WTC11 (cell line): Measurements from ENCODE around the gene TGM1. TPM values are rescaled to one million over a fixed set of nuclear protein-coding genes. Genes with fewer than 3 reads are reported as not detected.

Experiments
- ATAC-seq: fragments of 200-7000 bp; cut with Tn5 transposase; 2 replicates; pipeline ENCODE4 v1.10.0; 2021; ENCODE audit warnings: mild to moderate bottlenecking, moderate library complexity
- CTCF ChIA-PET: fragments of 300-600 bp; sonication (Branson Sonifier 250); formaldehyde crosslinking; loops from one replicate; lab custom pipeline; 2021; ENCODE audit warnings: antibody characterized with exemption; lab: Charles Lee
- POLR2A ChIA-PET: fragments of 350-600 bp; sonication (Branson Sonifier 250); formaldehyde crosslinking; loops from one replicate; lab custom pipeline; 2021; ENCODE audit warnings: antibody characterized with exemption; lab: Charles Lee
- DNase-seq: peaks from one replicate; pipeline ENCODE4 v3.0.0; 2021; ENCODE audit warnings: low spot score
- H3K27ac Mint-ChIP-seq: 2 replicates; pipeline ENCODE4 v1.8.0; 2021; ENCODE audit warnings: mixed read lengths
- H3K27me3 Mint-ChIP-seq: 2 replicates; pipeline ENCODE4 v1.8.0; 2021; ENCODE audit warnings: low read depth, mild to moderate bottlenecking, moderate library complexity, mixed read lengths
- H3K36me3 Mint-ChIP-seq: 2 replicates; pipeline ENCODE4 v1.8.0; 2021; ENCODE audit warnings: mixed read lengths
- H3K4me1 Mint-ChIP-seq: 2 replicates; pipeline ENCODE4 v1.8.0; 2022; ENCODE audit warnings: mixed read lengths
- H3K4me3 Mint-ChIP-seq: 2 replicates; pipeline ENCODE4 v1.8.0; 2021; ENCODE audit warnings: mild to moderate bottlenecking, moderate library complexity, mixed read lengths
- H3K9me3 Mint-ChIP-seq: 2 replicates; pipeline ENCODE4 v1.8.0; 2021; ENCODE audit warnings: mixed read lengths
- EMX1 ChIP-seq: fragments of 250-450 bp; sonication (Bioruptor Pico); IDR thresholded peaks from 2 replicates; pipeline ENCODE4 v1.8.0; 2021; ENCODE audit warnings: mild to moderate bottlenecking
- GABPB1 ChIP-seq: sonication (generic); formaldehyde crosslinking; IDR thresholded peaks from 2 replicates; pipeline ENCODE4 v1.8.1; 2023; ENCODE audit warnings: mild to moderate bottlenecking, missing genetic modification reagents
- GRHL2 ChIP-seq: fragments of 250-450 bp; sonication (Bioruptor Pico); IDR thresholded peaks from 2 replicates; pipeline ENCODE4 v1.8.0; 2022; ENCODE audit warnings: mild to moderate bottlenecking, moderate library complexity; ENCODE audit not compliant: insufficient replicate concordance, severe bottlenecking
- HMGA2 ChIP-seq: fragments of 250-450 bp; sonication (Bioruptor Pico); IDR thresholded peaks from 2 replicates; pipeline ENCODE4 v1.4.0; 2021; ENCODE audit warnings: mild to moderate bottlenecking, moderate library complexity
- IRF2 ChIP-seq: sonication (generic); formaldehyde crosslinking; IDR thresholded peaks from 2 replicates; pipeline ENCODE4 v1.8.0; 2022; ENCODE audit warnings: low read depth, missing genetic modification reagents, borderline replicate concordance
- KAT7 ChIP-seq: sonication (generic); formaldehyde crosslinking; IDR thresholded peaks from 2 replicates; pipeline ENCODE4 v1.8.1; 2023; ENCODE audit warnings: missing genetic modification reagents, mild to moderate bottlenecking, borderline replicate concordance
- MYBL2 ChIP-seq: sonication (generic); formaldehyde crosslinking; IDR thresholded peaks from 2 replicates; pipeline ENCODE4 v1.8.1; 2023; ENCODE audit warnings: mild to moderate bottlenecking, moderate library complexity, missing genetic modification reagents
- NR2C2 ChIP-seq: sonication (generic); formaldehyde crosslinking; IDR thresholded peaks from 2 replicates; pipeline ENCODE4 v1.8.0; 2022; ENCODE audit warnings: mild to moderate bottlenecking, missing genetic modification reagents
- PRRX2 ChIP-seq: fragments of 250-450 bp; sonication (Bioruptor Pico); IDR thresholded peaks from 2 replicates; pipeline ENCODE4 v1.8.0; 2021; ENCODE audit warnings: mild to moderate bottlenecking
- RELA ChIP-seq: sonication (generic); formaldehyde crosslinking; IDR thresholded peaks from 2 replicates; pipeline ENCODE4 v1.8.1; 2022; ENCODE audit warnings: missing genetic modification reagents, mild to moderate bottlenecking, borderline replicate concordance
- RORB ChIP-seq: fragments of 250-450 bp; sonication (Bioruptor Pico); IDR thresholded peaks from 2 replicates; pipeline ENCODE4 v1.9.0; 2021; ENCODE audit warnings: mild to moderate bottlenecking
- TEAD1 ChIP-seq: sonication (generic); formaldehyde crosslinking; IDR thresholded peaks from 2 replicates; pipeline ENCODE4 v1.8.0; 2022; ENCODE audit warnings: mild to moderate bottlenecking, missing genetic modification reagents
- ZBTB21 ChIP-seq: sonication (generic); formaldehyde crosslinking; IDR thresholded peaks from 2 replicates; pipeline ENCODE4 v1.8.1; 2023; ENCODE audit warnings: mild to moderate bottlenecking, missing genetic modification reagents, borderline replicate concordance
- ZNF138 ChIP-seq: sonication (generic); formaldehyde crosslinking; conservative IDR thresholded peaks from 2 replicates; pipeline ENCODE4 v1.8.1; 2022; ENCODE audit warnings: mild to moderate bottlenecking, moderate library complexity, missing genetic modification reagents
- ZNF416 ChIP-seq: fragments of 250-450 bp; sonication (Bioruptor Pico); IDR thresholded peaks from 2 replicates; pipeline ENCODE4 v1.9.0; 2021; ENCODE audit warnings: mild to moderate bottlenecking, inconsistent platforms
- total RNA-seq: library from RNA; stranded (reverse); gene quantifications from 3 replicates; pipeline ENCODE4 v1.2.3, GENCODE V29; 2021
- TF ChIP-seq, protein P1 (sequence below): fragments of 250-450 bp; sonication (Bioruptor Pico); IDR thresholded peaks from 2 replicates; pipeline ENCODE4 v2.1.2; 2022; ENCODE audit warnings: mild to moderate bottlenecking, moderate library complexity
- TF ChIP-seq, protein P2 (sequence below): sonication (generic); formaldehyde crosslinking; conservative IDR thresholded peaks from 2 replicates; pipeline ENCODE4 v1.8.1; 2022; ENCODE audit warnings: mild to moderate bottlenecking, missing genetic modification reagents
- TF ChIP-seq, protein P3 (sequence below): fragments of 250-450 bp; sonication (Bioruptor Pico); IDR thresholded peaks from 2 replicates; pipeline ENCODE4 v1.9.0; 2021; ENCODE audit warnings: mild to moderate bottlenecking, borderline replicate concordance
- TF ChIP-seq, protein P4 (sequence below): sonication (generic); formaldehyde crosslinking; IDR thresholded peaks from 2 replicates; pipeline ENCODE4 v1.8.0; 2023; ENCODE audit warnings: missing genetic modification reagents
- TF ChIP-seq, protein P5 (sequence below): sonication (generic); formaldehyde crosslinking; IDR thresholded peaks from 2 replicates; pipeline ENCODE4 v1.8.0; 2022; ENCODE audit warnings: mild to moderate bottlenecking, missing genetic modification reagents
- TF ChIP-seq, protein P6 (sequence below): sonication (generic); formaldehyde crosslinking; IDR thresholded peaks from 2 replicates; pipeline ENCODE4 v1.8.0; 2022; ENCODE audit warnings: mild to moderate bottlenecking, missing genetic modification reagents
- TF ChIP-seq, protein P7 (sequence below): fragments of 250-450 bp; sonication (Bioruptor Pico); IDR thresholded peaks from 2 replicates; pipeline ENCODE4 v1.9.0; 2021; ENCODE audit warnings: mild to moderate bottlenecking
- TF ChIP-seq, protein P8 (sequence below): sonication (generic); formaldehyde crosslinking; conservative IDR thresholded peaks from 2 replicates; pipeline ENCODE4 v1.8.1; 2023; ENCODE audit warnings: mild to moderate bottlenecking, low read depth, missing genetic modification reagents, moderate library complexity

The TGM1 gene
- total RNA-seq, 1 experiment from 2014 or later: 5.2 TPM

DNA sequence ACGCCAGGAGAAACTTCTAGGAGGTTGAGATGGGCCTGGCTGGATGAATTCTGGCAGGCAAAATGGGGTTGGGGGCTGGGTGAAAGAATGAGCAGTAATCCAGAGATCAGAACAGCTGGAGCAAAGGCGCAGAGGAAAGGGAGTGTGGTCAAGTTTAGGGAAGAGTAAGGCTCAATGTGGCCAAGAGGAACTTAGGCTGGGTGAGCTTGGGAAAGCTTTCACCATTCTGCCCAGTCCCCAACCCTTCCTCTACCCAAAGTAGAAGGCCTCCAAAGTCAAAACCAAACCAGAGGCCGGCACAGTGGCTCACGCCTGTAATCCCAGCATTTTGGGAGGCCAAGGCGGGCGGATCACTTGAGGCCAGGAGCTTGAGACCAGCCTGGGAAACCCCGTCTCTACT, 18.7 kb upstream of the TGM1 start:
- ChIA-PET POLR2A (no interaction called here), CTCF (interaction anchor here (1.0 to 3.2 kb wide), 4 partner anchors 10 to 52 kb away, joined by 3 to 15 read pairs (median 12); partner anchors contain the start of genes RABGGTA and TINF2)
- Mint-ChIP-seq H3K27ac (no peak overlapping the region), H3K4me3 (no peak overlapping the region), H3K27me3 (no peaks in the 10 kb centered on the region), H3K36me3 (no peaks in the 10 kb centered on the region), H3K4me1 (no peaks in the 10 kb centered on the region), H3K9me3 (no peaks in the 10 kb centered on the region)
- TF ChIP-seq, protein P1, sequence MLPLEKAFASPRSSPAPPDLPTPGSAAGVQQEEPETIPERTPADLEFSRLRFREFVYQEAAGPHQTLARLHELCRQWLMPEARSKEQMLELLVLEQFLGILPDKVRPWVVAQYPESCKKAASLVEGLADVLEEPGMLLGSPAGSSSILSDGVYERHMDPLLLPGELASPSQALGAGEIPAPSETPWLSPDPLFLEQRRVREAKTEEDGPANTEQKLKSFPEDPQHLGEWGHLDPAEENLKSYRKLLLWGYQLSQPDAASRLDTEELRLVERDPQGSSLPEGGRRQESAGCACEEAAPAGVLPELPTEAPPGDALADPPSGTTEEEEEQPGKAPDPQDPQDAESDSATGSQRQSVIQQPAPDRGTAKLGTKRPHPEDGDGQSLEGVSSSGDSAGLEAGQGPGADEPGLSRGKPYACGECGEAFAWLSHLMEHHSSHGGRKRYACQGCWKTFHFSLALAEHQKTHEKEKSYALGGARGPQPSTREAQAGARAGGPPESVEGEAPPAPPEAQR (CRISPR knock-in tag): no peak
- TF ChIP-seq KAT7 (CRISPR knock-in tag) (no peak), ZNF416 (CRISPR knock-in tag) (no peak), NR2C2 (CRISPR knock-in tag) (no peak), RELA (no peak), ZNF138 (no peak), PRRX2 (CRISPR knock-in tag) (no peak), GRHL2 (CRISPR knock-in tag) (no peak), MYBL2 (CRISPR knock-in tag) (no peak), RORB (no peak)
- TF ChIP-seq, protein P2, sequence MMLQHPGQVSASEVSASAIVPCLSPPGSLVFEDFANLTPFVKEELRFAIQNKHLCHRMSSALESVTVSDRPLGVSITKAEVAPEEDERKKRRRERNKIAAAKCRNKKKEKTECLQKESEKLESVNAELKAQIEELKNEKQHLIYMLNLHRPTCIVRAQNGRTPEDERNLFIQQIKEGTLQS (CRISPR knock-in tag): no peak
- TF ChIP-seq, protein P3, sequence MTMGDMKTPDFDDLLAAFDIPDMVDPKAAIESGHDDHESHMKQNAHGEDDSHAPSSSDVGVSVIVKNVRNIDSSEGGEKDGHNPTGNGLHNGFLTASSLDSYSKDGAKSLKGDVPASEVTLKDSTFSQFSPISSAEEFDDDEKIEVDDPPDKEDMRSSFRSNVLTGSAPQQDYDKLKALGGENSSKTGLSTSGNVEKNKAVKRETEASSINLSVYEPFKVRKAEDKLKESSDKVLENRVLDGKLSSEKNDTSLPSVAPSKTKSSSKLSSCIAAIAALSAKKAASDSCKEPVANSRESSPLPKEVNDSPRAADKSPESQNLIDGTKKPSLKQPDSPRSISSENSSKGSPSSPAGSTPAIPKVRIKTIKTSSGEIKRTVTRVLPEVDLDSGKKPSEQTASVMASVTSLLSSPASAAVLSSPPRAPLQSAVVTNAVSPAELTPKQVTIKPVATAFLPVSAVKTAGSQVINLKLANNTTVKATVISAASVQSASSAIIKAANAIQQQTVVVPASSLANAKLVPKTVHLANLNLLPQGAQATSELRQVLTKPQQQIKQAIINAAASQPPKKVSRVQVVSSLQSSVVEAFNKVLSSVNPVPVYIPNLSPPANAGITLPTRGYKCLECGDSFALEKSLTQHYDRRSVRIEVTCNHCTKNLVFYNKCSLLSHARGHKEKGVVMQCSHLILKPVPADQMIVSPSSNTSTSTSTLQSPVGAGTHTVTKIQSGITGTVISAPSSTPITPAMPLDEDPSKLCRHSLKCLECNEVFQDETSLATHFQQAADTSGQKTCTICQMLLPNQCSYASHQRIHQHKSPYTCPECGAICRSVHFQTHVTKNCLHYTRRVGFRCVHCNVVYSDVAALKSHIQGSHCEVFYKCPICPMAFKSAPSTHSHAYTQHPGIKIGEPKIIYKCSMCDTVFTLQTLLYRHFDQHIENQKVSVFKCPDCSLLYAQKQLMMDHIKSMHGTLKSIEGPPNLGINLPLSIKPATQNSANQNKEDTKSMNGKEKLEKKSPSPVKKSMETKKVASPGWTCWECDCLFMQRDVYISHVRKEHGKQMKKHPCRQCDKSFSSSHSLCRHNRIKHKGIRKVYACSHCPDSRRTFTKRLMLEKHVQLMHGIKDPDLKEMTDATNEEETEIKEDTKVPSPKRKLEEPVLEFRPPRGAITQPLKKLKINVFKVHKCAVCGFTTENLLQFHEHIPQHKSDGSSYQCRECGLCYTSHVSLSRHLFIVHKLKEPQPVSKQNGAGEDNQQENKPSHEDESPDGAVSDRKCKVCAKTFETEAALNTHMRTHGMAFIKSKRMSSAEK (CRISPR knock-in tag): no peak
- TF ChIP-seq, protein P4, sequence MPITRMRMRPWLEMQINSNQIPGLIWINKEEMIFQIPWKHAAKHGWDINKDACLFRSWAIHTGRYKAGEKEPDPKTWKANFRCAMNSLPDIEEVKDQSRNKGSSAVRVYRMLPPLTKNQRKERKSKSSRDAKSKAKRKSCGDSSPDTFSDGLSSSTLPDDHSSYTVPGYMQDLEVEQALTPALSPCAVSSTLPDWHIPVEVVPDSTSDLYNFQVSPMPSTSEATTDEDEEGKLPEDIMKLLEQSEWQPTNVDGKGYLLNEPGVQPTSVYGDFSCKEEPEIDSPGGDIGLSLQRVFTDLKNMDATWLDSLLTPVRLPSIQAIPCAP: no peak
- TF ChIP-seq, protein P5, sequence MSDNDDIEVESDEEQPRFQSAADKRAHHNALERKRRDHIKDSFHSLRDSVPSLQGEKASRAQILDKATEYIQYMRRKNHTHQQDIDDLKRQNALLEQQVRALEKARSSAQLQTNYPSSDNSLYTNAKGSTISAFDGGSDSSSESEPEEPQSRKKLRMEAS (CRISPR knock-in tag): no peak
- TF ChIP-seq, protein P6, sequence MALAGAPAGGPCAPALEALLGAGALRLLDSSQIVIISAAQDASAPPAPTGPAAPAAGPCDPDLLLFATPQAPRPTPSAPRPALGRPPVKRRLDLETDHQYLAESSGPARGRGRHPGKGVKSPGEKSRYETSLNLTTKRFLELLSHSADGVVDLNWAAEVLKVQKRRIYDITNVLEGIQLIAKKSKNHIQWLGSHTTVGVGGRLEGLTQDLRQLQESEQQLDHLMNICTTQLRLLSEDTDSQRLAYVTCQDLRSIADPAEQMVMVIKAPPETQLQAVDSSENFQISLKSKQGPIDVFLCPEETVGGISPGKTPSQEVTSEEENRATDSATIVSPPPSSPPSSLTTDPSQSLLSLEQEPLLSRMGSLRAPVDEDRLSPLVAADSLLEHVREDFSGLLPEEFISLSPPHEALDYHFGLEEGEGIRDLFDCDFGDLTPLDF (CRISPR knock-in tag): no peak
- TF ChIP-seq, protein P7, sequence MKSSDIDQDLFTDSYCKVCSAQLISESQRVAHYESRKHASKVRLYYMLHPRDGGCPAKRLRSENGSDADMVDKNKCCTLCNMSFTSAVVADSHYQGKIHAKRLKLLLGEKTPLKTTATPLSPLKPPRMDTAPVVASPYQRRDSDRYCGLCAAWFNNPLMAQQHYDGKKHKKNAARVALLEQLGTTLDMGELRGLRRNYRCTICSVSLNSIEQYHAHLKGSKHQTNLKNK (CRISPR knock-in tag): no peak
- DNase-seq: no peak
- no peak for ATAC-seq

DNA sequence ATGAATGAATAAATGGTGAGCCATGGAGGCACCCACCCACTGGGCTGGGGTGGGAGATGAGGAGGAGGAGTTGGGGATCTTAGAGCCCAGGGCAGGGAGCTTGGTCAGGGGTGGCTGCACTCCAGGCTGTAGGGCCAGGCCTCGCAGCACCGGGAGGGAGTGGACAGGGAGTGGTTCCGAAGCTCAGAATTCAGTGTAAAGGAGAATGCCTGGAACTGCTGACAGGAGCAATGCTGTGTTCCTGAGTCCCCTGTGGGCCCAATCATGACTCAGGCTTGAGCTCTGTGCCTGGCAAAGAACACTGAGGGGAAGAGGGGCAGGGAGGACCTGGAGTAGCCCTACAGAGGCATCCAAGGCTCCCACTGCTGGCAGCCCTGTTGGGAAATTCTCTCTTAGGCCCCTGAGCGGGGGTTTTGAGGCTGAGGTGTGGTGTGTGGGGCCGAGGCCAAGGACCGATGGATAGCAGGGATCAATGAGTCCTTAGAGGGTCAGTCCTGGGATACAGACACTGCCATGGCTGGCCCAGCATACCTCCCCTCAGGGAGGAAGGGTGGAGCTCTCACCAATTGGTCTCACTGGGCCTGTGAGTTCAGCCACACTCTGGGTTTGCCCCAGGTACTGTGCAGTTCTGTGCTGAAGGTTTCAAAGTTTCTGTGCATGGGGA, 18.0 kb upstream of the TGM1 start:
- Mint-ChIP-seq H3K4me3 (no peak overlapping the region), H3K27ac (no peak overlapping the region), H3K27me3 (no peaks in the 10 kb centered on the region), H3K36me3 (no peaks in the 10 kb centered on the region), H3K4me1 (no peaks in the 10 kb centered on the region), H3K9me3 (no peaks in the 10 kb centered on the region)
- CTCF ChIA-PET: interaction anchor here (0.7 to 3.2 kb wide), 5 partner anchors 9 to 38 kb away, joined by 3 to 16 read pairs (median 9); partner anchors contain the start of genes CIDEB, RABGGTA and TINF2
- no peak for DNase-seq
- no peak for ATAC-seq
- POLR2A ChIA-PET: no interaction called here
- TF ChIP-seq TEAD1 (CRISPR knock-in tag) (no peak), HMGA2 (CRISPR knock-in tag) (no peak), RORB (no peak), ZNF138 (no peak), ZBTB21 (CRISPR knock-in tag) (no peak), IRF2 (CRISPR knock-in tag) (no peak), EMX1 (CRISPR knock-in tag) (no peak), GABPB1 (CRISPR knock-in tag) (no peak), PRRX2 (CRISPR knock-in tag) (no peak), MYBL2 (CRISPR knock-in tag) (no peak)
- TF ChIP-seq, protein P5 (CRISPR knock-in tag): no peak
- TF ChIP-seq, protein P8, sequence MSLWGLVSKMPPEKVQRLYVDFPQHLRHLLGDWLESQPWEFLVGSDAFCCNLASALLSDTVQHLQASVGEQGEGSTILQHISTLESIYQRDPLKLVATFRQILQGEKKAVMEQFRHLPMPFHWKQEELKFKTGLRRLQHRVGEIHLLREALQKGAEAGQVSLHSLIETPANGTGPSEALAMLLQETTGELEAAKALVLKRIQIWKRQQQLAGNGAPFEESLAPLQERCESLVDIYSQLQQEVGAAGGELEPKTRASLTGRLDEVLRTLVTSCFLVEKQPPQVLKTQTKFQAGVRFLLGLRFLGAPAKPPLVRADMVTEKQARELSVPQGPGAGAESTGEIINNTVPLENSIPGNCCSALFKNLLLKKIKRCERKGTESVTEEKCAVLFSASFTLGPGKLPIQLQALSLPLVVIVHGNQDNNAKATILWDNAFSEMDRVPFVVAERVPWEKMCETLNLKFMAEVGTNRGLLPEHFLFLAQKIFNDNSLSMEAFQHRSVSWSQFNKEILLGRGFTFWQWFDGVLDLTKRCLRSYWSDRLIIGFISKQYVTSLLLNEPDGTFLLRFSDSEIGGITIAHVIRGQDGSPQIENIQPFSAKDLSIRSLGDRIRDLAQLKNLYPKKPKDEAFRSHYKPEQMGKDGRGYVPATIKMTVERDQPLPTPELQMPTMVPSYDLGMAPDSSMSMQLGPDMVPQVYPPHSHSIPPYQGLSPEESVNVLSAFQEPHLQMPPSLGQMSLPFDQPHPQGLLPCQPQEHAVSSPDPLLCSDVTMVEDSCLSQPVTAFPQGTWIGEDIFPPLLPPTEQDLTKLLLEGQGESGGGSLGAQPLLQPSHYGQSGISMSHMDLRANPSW (CRISPR knock-in tag): no peak
